Activated T-helper 2 cell treated with anti-CD3 and anti-CD28 coated beads, Interferon-gamma antibody, Interleukin-2, Interleukin-4, amounts not matched to agents 10 μg/mL and 5 μg/mL and 100 μg/mL, durations not matched to agents 14 hours and 24 hours and 36 hours (primary cell): ENCODE results near the gene RFX2. TPM values are rescaled to one million over a fixed set of nuclear protein-coding genes. Genes with fewer than 3 reads are reported as not detected.
"Not testable (repeated sequence)": the region's sequence is repeated elsewhere in the genome, so short reads cannot be mapped to it uniquely, and the experiment has no call there.

Experiments used
- DNase-seq: peaks from one replicate; pipeline ENCODE4 v3.0.0; 2021; ENCODE audit warnings: low spot score
- H3K27ac Mint-ChIP-seq: one replicate; pipeline ENCODE4 v1.8.0; 2021; ENCODE audit warnings: mixed read lengths
- H3K27me3 Mint-ChIP-seq: one replicate; pipeline ENCODE4 v1.8.0; 2021; ENCODE audit warnings: low read depth, mixed read lengths
- H3K36me3 Mint-ChIP-seq: one replicate; pipeline ENCODE4 v1.8.0; 2021; ENCODE audit warnings: low read depth, mixed read lengths
- H3K4me1 Mint-ChIP-seq: one replicate; pipeline ENCODE4 v1.8.0; 2021; ENCODE audit warnings: low read depth, mixed read lengths
- H3K4me3 Mint-ChIP-seq: one replicate; pipeline ENCODE4 v1.8.0; 2021; ENCODE audit warnings: low read depth, mild to moderate bottlenecking, moderate library complexity, mixed read lengths
- H3K9me3 Mint-ChIP-seq: one replicate; pipeline ENCODE4 v1.8.0; 2021; ENCODE audit warnings: mixed read lengths
- intact Hi-C: fragments of 100-400 bp; cut with micrococcal nuclease; formaldehyde crosslinking; loops from one replicate; pipeline ENCODE4 v1.15.1; 2023
- total RNA-seq: library from RNA; stranded (reverse); gene quantifications from 2 replicates; pipeline ENCODE4 v1.2.3, GENCODE V29; 2022

Gene RFX2
- total RNA-seq, 1 donor from 2014 or later: 8.7 TPM

- intact Hi-C loops: loop anchor here (5.0 kb wide), 1 partner anchor 138 kb away; no protein-coding TSS in a partner anchor
- Mint-ChIP-seq H3K27me3 (no peaks in the 10 kb centered on the region), H3K9me3 (no peaks in the 10 kb centered on the region), H3K4me3 (no peak overlapping the region), H3K4me1 (peaks cover 23% of the 10 kb centered on the region), H3K27ac (no peak overlapping the region), H3K36me3 (no peaks in the 10 kb centered on the region)
- no peak for DNase-seq
Observed at GRCh38 chr19:5989388-5990074, 120.8 kb downstream of the RFX2 start.

GRCh38 chr19:5988517-5989387 lies 121.5 kb downstream of the RFX2 start:
- no peaks in the 10 kb centered on the region for H3K27me3 Mint-ChIP-seq
- no peaks in the 10 kb centered on the region for H3K9me3 Mint-ChIP-seq
- intact Hi-C loops: loop anchor here (5.0 kb wide), 1 partner anchor 139 kb away; no protein-coding TSS in a partner anchor
- no peaks in the 10 kb centered on the region for H3K36me3 Mint-ChIP-seq
- no peak overlapping the region for H3K4me3 Mint-ChIP-seq
- DNase-seq: no peak
- no peak overlapping the region for H3K27ac Mint-ChIP-seq
- H3K4me1 Mint-ChIP-seq: peaks cover 28% of the 10 kb centered on the region

DNA sequence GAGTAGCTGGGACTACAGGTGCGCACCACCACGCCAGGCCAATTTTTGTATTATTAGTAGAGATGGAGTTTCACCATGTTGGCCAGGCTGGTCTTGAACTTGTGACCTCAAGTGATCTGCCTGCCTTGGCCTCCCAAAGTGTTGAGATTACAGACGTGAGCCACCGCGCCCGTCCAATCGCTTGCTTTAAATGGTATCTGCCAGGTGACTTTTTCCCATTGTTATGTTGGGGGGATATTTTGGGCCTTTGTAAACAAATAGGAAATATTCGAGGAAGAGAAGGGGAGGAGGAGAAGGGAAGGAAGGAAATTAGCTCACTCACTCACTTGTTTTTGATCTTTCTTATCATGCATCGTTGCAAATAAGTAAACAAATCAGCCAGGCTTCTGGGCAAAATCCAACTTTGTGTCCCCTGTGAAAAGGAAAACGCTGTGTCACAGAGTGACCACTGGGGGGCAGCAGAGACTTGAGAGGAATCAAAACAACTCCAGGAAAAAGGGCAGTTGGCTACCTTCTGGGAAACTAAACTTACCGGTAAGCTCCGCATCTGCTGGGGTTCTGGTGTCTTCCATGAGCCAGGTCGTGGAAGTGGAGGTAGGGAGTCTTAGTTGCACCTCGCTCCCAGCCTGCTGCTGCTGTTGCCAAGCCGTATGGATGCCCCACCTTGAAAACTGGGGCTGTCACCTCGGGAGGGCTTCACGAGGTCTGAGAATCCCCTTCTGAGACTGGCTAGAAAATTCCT lies 123.1 kb downstream of the RFX2 start:
- Mint-ChIP-seq H3K36me3 (no peaks in the 10 kb centered on the region), H3K27ac (no peak overlapping the region), H3K27me3 (no peaks in the 10 kb centered on the region), H3K4me3 (peak overlapping the region; percentile 57), H3K4me1 (peaks cover 39% of the 10 kb centered on the region), H3K9me3 (no peaks in the 10 kb centered on the region)
- intact Hi-C loops: loop anchor here (1.0 to 5.0 kb wide), 2 partner anchors 35 to 140 kb away; no protein-coding TSS in a partner anchor
- DNase-seq: peak; percentile 59

GRCh38 chr19:5985837-5986236 lies 124.5 kb downstream of the RFX2 start:
- intact Hi-C loops: loop anchor here (5.0 kb wide), 1 partner anchor 141 kb away; no protein-coding TSS in a partner anchor
- H3K4me3 Mint-ChIP-seq, H3K27ac Mint-ChIP-seq, H3K27me3 Mint-ChIP-seq, H3K9me3 Mint-ChIP-seq, H3K36me3 Mint-ChIP-seq, DNase-seq: not testable (repeated sequence)
- H3K4me1 Mint-ChIP-seq: peaks cover 43% of the 10 kb centered on the region

- H3K4me3 Mint-ChIP-seq: no peak overlapping the region
- H3K4me1 Mint-ChIP-seq: peaks cover 43% of the 10 kb centered on the region
- H3K27ac Mint-ChIP-seq: no peak overlapping the region
- intact Hi-C loops: loop anchor here (5.0 kb wide), 1 partner anchor 142 kb away; no protein-coding TSS in a partner anchor
- peaks cover 2% of the 10 kb centered on the region for H3K36me3 Mint-ChIP-seq
- DNase-seq: no peak
- no peaks in the 10 kb centered on the region for H3K9me3 Mint-ChIP-seq
- no peaks in the 10 kb centered on the region for H3K27me3 Mint-ChIP-seq
Observed at GRCh38 chr19:5985098-5985783, 125.1 kb downstream of the RFX2 start.

- intact Hi-C loops: no loop called here
- DNase-seq: no peak
- Mint-ChIP-seq H3K9me3 (no peaks in the 10 kb centered on the region), H3K27ac (no peak overlapping the region), H3K4me1 (peaks cover 47% of the 10 kb centered on the region), H3K27me3 (no peaks in the 10 kb centered on the region), H3K36me3 (peaks cover 2% of the 10 kb centered on the region), H3K4me3 (no peak overlapping the region)
Observed at GRCh38 chr19:5984600-5984999, 125.7 kb downstream of the RFX2 start.

DNA sequence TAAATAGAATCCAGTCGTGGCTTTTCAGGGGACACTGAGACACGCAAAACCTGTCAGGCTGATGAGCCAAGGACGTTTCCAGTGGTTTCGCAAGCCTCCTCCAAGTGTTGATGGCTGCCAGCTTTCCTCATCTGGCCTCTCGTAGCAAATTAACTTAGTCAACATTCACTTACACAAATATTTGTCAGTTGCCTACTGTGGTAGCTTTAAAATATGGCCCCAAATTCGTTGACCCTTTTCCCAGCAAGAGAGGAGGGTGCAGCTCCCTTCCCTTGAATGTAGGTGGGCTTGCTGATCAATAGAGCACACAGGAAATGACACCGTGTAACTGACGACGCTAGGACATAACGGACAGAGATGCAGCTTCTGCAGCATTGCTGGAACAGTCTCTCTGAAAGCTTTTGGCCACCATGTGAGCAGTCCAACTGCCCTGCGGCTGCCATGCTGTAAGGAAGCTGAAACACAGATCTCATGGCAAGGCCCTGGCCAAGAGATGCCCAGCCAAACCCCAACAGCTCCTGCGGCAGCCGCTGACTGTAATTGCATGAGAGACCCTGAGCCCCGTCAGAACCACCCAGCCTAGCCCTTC lies 126.8 kb downstream of the RFX2 start:
- Mint-ChIP-seq H3K4me3 (no peak overlapping the region), H3K27ac (peak overlapping the region; percentile 80), H3K36me3 (peaks cover 2% of the 10 kb centered on the region), H3K4me1 (peaks cover 47% of the 10 kb centered on the region), H3K27me3 (no peaks in the 10 kb centered on the region), H3K9me3 (no peaks in the 10 kb centered on the region)
- intact Hi-C loops: no loop called here
- no peak for DNase-seq

DNA sequence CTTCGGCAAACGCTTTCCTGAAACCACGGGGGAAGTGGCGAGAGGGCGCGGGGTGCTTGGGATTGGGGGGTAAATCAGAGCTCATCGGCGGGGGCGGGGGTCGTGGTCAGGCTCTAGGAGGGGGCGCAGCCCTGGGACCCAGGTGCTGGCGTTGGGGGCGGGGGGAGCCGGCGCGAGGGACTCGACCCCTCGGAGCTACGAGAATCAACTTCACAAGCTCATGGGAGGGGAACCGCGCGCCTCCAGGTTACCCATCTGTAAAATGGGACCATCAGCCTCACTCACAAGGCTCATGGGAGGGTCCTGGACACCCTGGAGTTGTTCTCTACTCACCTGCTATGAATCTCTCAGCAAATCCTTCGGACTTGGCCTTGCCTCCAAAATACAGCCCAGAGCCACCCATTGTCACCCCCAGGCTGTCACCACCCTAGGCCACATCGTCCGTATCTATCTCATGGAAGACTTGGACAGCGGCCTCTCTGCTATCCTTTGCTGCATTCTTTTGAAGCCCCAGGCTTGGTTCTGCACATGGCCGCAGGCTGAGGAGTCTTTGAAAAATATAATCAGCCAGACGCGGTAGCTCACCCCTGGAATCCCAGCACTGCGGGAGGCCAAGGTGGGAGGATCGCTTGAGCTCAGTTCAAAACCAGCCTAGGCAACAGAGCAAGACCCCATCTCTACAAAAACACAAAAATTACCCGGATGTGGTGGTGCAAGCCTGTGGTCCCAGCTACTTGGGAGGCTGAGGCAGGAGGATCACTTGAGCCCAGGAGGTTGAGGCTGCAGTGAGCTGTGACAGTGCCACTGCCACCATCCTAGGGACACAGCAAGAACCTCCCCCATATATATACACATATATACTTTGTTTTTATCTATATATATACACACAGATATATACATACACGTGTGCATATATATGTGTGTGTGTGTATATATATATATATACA lies 131.4 kb downstream of the RFX2 start:
- peak overlapping the region; percentile 98 for H3K4me3 Mint-ChIP-seq
- peaks cover 33% of the 10 kb centered on the region for H3K36me3 Mint-ChIP-seq
- peak overlapping the region; percentile 90 for H3K27ac Mint-ChIP-seq
- no peaks in the 10 kb centered on the region for H3K9me3 Mint-ChIP-seq
- peaks cover 54% of the 10 kb centered on the region for H3K4me1 Mint-ChIP-seq
- H3K27me3 Mint-ChIP-seq: no peaks in the 10 kb centered on the region
- no peak for DNase-seq
- intact Hi-C loops: loop anchor here (5.0 kb wide), 1 partner anchor 77 kb away; the partner anchor contains the start of genes NDUFA11 and VMAC

DNA sequence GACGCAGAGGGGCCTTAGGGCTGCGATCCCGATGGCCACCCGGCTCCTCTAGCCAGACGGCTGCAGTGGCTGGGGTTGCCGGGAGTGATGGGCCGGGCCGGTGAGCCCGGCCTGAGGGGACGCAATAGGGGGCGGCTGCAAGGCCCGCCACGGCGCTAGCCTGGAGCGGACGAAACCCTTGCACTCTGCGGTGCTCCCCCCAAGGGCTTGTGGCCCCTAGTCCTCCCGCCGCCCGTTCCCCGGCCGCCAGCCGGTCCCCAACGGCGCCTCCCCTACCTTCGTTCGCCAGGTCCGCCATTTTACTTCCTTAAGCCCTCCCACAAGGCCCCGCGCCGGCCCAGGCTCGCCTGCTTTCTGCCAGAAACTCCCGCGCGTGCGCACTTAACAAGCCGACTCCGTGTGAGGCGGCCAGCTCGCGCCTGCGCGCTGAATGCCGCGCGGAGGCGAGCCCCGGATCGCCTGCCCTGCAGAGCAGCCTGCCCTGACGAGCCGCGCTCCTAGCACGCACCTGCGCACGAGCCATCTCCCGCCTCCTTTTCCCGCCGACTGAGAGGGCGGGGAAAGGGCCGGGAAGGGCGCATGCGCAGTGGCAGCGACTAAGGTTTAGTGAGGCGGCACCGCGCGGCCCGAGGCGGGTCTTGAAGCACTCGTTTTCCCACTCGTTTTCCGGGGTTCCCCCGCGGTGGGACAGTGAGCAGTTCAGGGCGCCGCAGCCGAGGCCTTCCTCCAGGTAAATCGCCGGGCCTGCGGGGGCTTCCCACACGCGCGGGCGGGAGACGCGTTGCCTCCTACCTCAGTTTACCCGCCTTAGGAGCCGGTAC lies 132.3 kb downstream of the RFX2 start, which contains the start of gene RANBP3:
TSS of gene RANBP3 (minus strand) at position 356 of the 821 bp plus-strand sequence. CDS start at position 298, 58 bp downstream.
- Mint-ChIP-seq H3K4me1 (peaks cover 45% of the 10 kb centered on the region), H3K36me3 (peaks cover 38% of the 10 kb centered on the region), H3K4me3 (peak within 1 kb of the TSS; percentile 98), H3K27me3 (no peaks in the 10 kb centered on the region), H3K9me3 (no peaks in the 10 kb centered on the region), H3K27ac (peak within 1 kb of the TSS; percentile 93)
- intact Hi-C loops: loop anchor here (5.0 kb wide), 1 partner anchor 76 kb away; the partner anchor contains the start of genes NDUFA11 and VMAC
- DNase-seq: peak; percentile 99

- H3K27ac Mint-ChIP-seq: peak overlapping the region; percentile 93
- intact Hi-C loops: loop anchor here (5.0 kb wide), 1 partner anchor 75 kb away; the partner anchor contains the start of genes NDUFA11 and VMAC
- no peak for DNase-seq
- H3K9me3 Mint-ChIP-seq: no peaks in the 10 kb centered on the region
- peak overlapping the region; percentile 98 for H3K4me3 Mint-ChIP-seq
- peaks cover 42% of the 10 kb centered on the region for H3K36me3 Mint-ChIP-seq
- peaks cover 47% of the 10 kb centered on the region for H3K4me1 Mint-ChIP-seq
- no peaks in the 10 kb centered on the region for H3K27me3 Mint-ChIP-seq
Observed at GRCh38 chr19:5977222-5977784, 133.0 kb downstream of the RFX2 start.
